Neural progenitor cell (in vitro differentiated cells): ENCODE results near the gene P2RX5.

Source experiments
- CTCF ChIP-seq: fragments of 200-600 bp; sonication (generic); IDR thresholded peaks from 2 replicates; pipeline ENCODE4 v1.5.1; 2017; ENCODE audit warnings: antibody characterized with exemption, mild to moderate bottlenecking
- EZH2 ChIP-seq: fragments of 200-600 bp; sonication (generic); IDR thresholded peaks from 2 replicates; pipeline ENCODE4 v1.6.1; 2017; ENCODE audit warnings: antibody characterized with exemption, mild to moderate bottlenecking, moderate library complexity
- EZH2phosphoT487 ChIP-seq: fragments of 200-600 bp; sonication (generic); IDR thresholded peaks from 2 replicates; pipeline ENCODE4 v1.6.1; 2017; ENCODE audit warnings: antibody characterized with exemption

- TF ChIP-seq CTCF: no peak
- no peak for TF ChIP-seq EZH2
- no peak for TF ChIP-seq EZH2phosphoT487
These were observed 50.6 kb downstream of the P2RX5 start for GRCh38 chr17:3645310-3645709.
